Esophagus squamous epithelium (tissue), 5 donors: Measurements from ENCODE around the gene PROX2. TPM values are rescaled to one million over a fixed set of nuclear protein-coding genes. Genes with fewer than 3 reads are reported as not detected.
A peak's percentile ranks its signal among the peaks of the same experiment; 100 is the strongest.

Experiments
- DNase-seq: peaks from one replicate; lab custom pipeline; 2025; lab: John Stamatoyannopoulos, UW
- H3K27ac ChIP-seq, 4 donors: fragments of 200-600 bp; sonication (generic); one replicate each; pipeline ENCODE4 v1.5.1; 2016 to 2019; ENCODE audit warnings: mild to moderate bottlenecking in 1 of 4
- H3K27me3 ChIP-seq, 4 donors: fragments of 200-600 bp; sonication (generic); 1 replicate in 3 of 4; 2 replicates in 1 of 4; pipeline versions ENCODE4 v1.5.1 to v1.6.0; 2017 to 2021; ENCODE audit warnings: antibody characterized with exemption in 1 of 4
- H3K36me3 ChIP-seq, 3 donors: fragments of 200-600 bp; sonication (generic); one replicate each; pipeline ENCODE4 v1.5.1; 2016 to 2019
- H3K4me1 ChIP-seq, 3 donors: fragments of 200-600 bp; sonication (generic); one replicate each; pipeline ENCODE4 v1.5.1; 2017 to 2019
- H3K4me3 ChIP-seq, 4 donors: fragments of 200-600 bp; sonication (generic); 1 replicate in 3 of 4; 2 replicates in 1 of 4; pipeline ENCODE4 v1.5.1; 2016 to 2019; ENCODE audit warnings: mild to moderate bottlenecking in 2 of 4, moderate library complexity in 1 of 4
- H3K9me3 ChIP-seq, 3 donors: fragments of 200-600 bp; sonication (generic); one replicate each; pipeline ENCODE4 v1.5.1; 2016 to 2019
- POLR2A ChIP-seq, 4 donors: fragments of 450-650 bp; IDR thresholded peaks; one replicate each; pipeline ENCODE4 v1.6.1; 2017; ENCODE audit warnings: antibody characterized with exemption in 4 of 4, mild to moderate bottlenecking in 4 of 4, moderate library complexity in 3 of 4
- WGBS, 2 donors: methylation state at CpG; one replicate each; pipeline ENCODE4 v1.1.5; 2018; 5-methylcytosine and 5-hydroxymethylcytosine counted together
- intact Hi-C: fragments of 100-400 bp; cut with DNase I; formaldehyde crosslinking; loops from one replicate; pipeline ENCODE4 v1.15.0; 2022
- total RNA-seq, 4 donors: library from RNA; depleted of rRNA; stranded (reverse); fragments of >200 nt; gene quantifications; one replicate each; pipeline ENCODE4 v1.1.0, GENCODE V29; 2016
- TF ChIP-seq, protein P1 (sequence below), 6 experiments: fragments of 450-650 bp in 4 of 6; fragments of 200-600 bp in 2 of 6; sonication (generic) in 2 of 6; IDR thresholded peaks; one replicate each; pipeline ENCODE4 v1.5.1; 2016 to 2019; ENCODE audit warnings: antibody characterized with exemption in 6 of 6, mild to moderate bottlenecking in 4 of 6, moderate library complexity in 4 of 6
- donor health status: DM: yes; HTN: yes; CAD: no.

PROX2 gene
- total RNA-seq, 4 donors from 2014 or later = not detected

DNA sequence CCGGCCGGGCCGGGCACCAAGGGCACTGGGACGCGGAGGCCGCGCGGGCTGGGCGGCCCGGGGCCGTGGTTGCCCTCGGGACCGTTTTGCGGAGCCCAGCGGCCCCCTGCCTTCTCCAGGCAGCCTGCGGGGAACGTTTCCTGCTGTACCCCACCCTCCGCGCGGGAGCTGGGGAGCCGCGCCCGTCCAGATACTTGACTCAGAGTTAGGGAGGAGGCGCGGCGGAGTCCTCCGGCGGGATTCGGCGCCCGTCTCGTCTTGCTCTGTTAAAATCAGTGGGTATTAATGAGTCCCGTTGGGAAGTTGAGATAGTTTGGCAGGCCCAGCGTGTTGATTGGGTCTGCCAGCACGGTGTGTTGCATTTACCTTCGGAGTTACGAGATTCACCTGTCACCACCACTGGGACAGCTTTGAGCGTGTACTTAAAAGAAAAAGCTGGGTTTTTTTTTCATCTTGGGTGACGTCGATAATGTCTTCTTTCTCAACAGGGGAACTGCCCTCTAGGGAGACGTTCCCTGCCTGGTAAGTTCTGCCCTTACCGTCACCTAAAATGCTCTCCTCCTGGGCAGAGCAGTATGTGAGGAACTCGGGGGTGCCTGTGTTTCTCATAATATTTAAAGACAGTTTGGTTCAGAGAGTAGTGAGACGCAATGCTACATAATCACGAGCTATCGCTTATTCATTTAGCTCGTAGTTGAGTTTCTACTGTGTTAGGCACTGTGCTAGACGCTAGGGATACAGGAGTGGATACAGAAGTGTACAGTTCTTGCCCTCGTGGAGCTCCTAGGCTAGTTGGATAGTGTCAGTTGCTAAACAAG is 6.4 kb upstream of the PROX2 start:
- H3K4me3 ChIP-seq = peak overlapping the region; percentile 77 to 99 (median 88)
- no peaks in the 10 kb centered on the region for H3K9me3 ChIP-seq
- WGBS, 2 donors = 1% methylated on average over 15 to 17 of the region's 49 CpGs
- H3K27me3 ChIP-seq = no peaks in the 10 kb centered on the region
- DNase-seq = no peak
- intact Hi-C loops = no loop called here
- TF ChIP-seq, protein P1, sequence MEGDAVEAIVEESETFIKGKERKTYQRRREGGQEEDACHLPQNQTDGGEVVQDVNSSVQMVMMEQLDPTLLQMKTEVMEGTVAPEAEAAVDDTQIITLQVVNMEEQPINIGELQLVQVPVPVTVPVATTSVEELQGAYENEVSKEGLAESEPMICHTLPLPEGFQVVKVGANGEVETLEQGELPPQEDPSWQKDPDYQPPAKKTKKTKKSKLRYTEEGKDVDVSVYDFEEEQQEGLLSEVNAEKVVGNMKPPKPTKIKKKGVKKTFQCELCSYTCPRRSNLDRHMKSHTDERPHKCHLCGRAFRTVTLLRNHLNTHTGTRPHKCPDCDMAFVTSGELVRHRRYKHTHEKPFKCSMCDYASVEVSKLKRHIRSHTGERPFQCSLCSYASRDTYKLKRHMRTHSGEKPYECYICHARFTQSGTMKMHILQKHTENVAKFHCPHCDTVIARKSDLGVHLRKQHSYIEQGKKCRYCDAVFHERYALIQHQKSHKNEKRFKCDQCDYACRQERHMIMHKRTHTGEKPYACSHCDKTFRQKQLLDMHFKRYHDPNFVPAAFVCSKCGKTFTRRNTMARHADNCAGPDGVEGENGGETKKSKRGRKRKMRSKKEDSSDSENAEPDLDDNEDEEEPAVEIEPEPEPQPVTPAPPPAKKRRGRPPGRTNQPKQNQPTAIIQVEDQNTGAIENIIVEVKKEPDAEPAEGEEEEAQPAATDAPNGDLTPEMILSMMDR (IDR thresholded peaks at IDR 0.05) = peak in 1 of 6 experiments; percentile 2
- no peak for TF ChIP-seq POLR2A (IDR thresholded peaks at IDR 0.05)
- H3K4me1 ChIP-seq = peaks cover 10 to 70% (median 39%) of the 10 kb centered on the region in 3 donors
- peaks cover 0 to 23% (median 0%) of the 10 kb centered on the region in 3 donors for H3K36me3 ChIP-seq
- peak overlapping the region; percentile 92 to 99 (median 98) for H3K27ac ChIP-seq

DNA sequence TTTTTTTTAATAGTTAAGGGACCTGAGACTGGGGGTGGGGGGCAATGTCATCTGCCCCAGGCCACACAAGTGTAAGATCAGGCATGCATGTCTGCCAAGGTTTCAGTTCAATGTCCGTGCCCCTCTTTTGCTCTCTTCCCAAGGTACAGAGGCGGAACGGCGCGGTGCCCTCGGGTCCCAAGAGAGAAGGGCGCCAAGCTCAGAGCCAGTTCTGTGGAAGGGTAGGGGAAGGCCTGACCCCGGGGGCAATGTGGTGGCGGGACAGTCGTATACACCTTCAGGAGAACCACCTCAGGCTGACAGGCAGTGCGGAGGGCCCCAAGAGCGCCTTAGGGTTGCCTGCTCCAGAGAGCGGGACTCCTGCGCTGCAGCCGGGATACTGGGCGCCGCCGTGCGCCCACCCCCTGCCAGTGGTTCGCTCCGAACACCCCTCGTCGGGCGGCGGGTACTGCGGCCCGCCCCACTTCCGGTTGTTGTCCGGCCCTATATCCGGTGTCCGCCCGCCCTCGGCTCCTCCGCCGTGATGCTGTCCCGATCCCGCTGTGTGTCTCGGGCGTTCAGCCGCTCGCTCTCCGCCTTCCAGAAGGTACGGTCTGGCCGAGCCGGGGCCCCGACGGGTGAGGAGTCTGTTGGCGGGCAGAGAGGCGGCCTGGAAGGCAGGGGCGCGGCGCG is 5.6 kb upstream of the PROX2 start, which contains the start of gene DLST:
DLST (plus strand) TSS at position 486 of the 672 bp plus-strand sequence; CDS start at position 524, 38 bp downstream.
- Histone ChIP-seq H3K36me3 (peaks cover 0 to 15% (median 0%) of the 10 kb centered on the region in 3 donors), H3K27ac (peak within 1 kb of the TSS; percentile 92 to 99 (median 98)), H3K4me1 (peaks cover 10 to 63% (median 33%) of the 10 kb centered on the region in 3 donors), H3K4me3 (peak within 1 kb of the TSS; percentile 77 to 99 (median 88)), H3K27me3 (no peaks in the 10 kb centered on the region), H3K9me3 (no peaks in the 10 kb centered on the region)
- intact Hi-C loops = no loop called here
- TF ChIP-seq, protein P1 (IDR thresholded peaks at IDR 0.05) = peak in 3 of 6 experiments; percentile 2 to 21 (median 5)
- TF ChIP-seq POLR2A (IDR thresholded peaks at IDR 0.05) = peak in 2 of 4 donors; percentile 71 to 88
- 0 to 1% methylated on average over 11 to 15 of the region's 53 CpGs for WGBS, 2 donors
- DNase-seq = no peak

DNA sequence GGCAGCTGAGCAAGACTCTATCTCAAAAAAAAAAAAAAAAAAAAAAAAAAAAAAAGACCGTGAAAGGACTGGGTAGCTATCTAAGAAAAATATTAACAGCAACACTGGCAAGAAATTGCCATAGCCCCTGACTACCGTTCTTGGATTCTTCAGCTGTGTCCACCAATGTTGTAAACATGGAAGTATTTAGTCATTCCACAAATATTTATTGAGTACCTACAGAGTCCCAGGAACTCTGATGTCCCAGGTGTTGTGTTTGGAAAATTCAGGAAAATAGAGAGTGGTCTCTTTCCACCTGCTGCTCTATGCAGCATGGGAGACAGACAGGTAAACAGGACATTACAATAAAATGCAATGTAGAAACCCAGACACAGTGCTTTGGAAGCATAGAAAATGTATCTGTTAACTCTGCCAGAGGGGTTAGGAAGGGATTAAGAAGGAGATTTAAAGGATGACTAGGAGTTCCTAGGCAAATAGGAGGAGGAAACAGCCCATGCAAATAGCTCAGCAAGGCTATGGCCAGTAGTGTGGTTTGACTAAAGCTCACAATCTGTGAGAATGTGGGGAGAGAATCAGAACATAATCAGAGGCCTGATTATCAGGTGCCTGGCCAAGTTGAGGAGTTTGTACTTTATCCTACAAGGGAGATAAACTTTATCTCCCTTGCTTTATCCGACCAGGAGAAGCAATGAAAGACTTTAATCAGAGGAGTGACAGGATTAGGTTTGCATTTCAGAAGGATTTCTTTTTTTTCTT is 3.7 kb upstream of the PROX2 start:
- no peak for DNase-seq
- TF ChIP-seq POLR2A (IDR thresholded peaks at IDR 0.05) = no peak
- TF ChIP-seq, protein P1 (IDR thresholded peaks at IDR 0.05) = no peak
- Histone ChIP-seq H3K36me3 (no peaks in the 10 kb centered on the region), H3K27ac (no peak overlapping the region), H3K27me3 (no peaks in the 10 kb centered on the region), H3K9me3 (no peaks in the 10 kb centered on the region), H3K4me3 (no peak overlapping the region), H3K4me1 (peaks cover 10 to 43% (median 18%) of the 10 kb centered on the region in 3 donors)
- 60 to 63% methylated on average over 3 of the region's 3 CpGs for WGBS, 2 donors
- intact Hi-C loops = no loop called here

DNA sequence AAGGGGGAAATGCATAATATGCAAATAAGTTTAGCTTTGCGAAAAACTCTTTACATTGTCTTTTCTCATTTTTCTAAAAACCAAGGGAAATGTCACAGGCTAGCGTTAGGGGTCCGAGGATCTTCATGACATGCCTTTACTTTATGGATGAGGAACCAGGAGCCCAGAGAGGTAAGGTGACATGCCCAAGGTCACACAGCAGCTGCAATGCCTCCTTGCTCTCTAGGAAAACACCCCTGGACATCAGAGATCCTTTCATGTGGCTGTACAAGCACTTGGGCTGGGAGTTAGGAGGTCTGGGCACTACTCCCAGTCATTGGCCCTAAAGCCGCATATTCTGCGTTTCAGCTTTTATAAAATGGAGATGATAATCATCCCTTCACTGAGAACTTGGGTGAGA is 741 bp downstream of the PROX2 start:
- no peak overlapping the region for H3K27ac ChIP-seq
- TF ChIP-seq, protein P1 (IDR thresholded peaks at IDR 0.05) = no peak
- no peak for TF ChIP-seq POLR2A (IDR thresholded peaks at IDR 0.05)
- no peaks in the 10 kb centered on the region for H3K9me3 ChIP-seq
- intact Hi-C loops = no loop called here
- no peaks in the 10 kb centered on the region for H3K27me3 ChIP-seq
- WGBS, 2 donors = 91 to 93% methylated on average over 5 of the region's 5 CpGs
- no peak overlapping the region for H3K4me3 ChIP-seq
- no peak for DNase-seq
- H3K36me3 ChIP-seq = no peaks in the 10 kb centered on the region
- peaks cover 0 to 9% (median 3%) of the 10 kb centered on the region in 3 donors for H3K4me1 ChIP-seq
